Bone marrow (tissue), 2 donors: ENCODE data around the gene KRT31.
"Not testable (repeated sequence)": the region's sequence is repeated elsewhere in the genome, so short reads cannot be mapped to it uniquely, and the experiment has no call there.

Source experiments
- DNase-seq, 2 donors: peaks; one replicate each; lab custom pipeline; 2025; lab: John Stamatoyannopoulos, UW

KRT31 gene

GRCh38 chr17:41387670-41388069, 9.7 kb downstream of the KRT31 start:
- no peak for DNase-seq

GRCh38 chr17:41386227-41386626, 11.2 kb downstream of the KRT31 start:
- DNase-seq = no peak

- DNase-seq = no peak
Observed at GRCh38 chr17:41383690-41384089, 13.7 kb downstream of the KRT31 start.

GRCh38 chr17:41382394-41382793, 15.0 kb downstream of the KRT31 start:
- no peak for DNase-seq

- DNase-seq = not testable (repeated sequence)
Observed at GRCh38 chr17:41381943-41382342, 15.5 kb downstream of the KRT31 start, which contains the start of gene KRT34. Gene KRT34 (minus strand): TSS chr17:41382306. CDS start chr17:41382246, 60 bp downstream.

- DNase-seq = not testable (repeated sequence)
Observed at GRCh38 chr17:41380091-41380490, 17.3 kb downstream of the KRT31 start.

- DNase-seq = no peak
Observed at GRCh38 chr17:41377546-41377945, 19.9 kb downstream of the KRT31 start.

- no peak for DNase-seq
Observed at GRCh38 chr17:41369713-41370112, 27.7 kb downstream of the KRT31 start, which contains the start of gene KRT33B. Gene KRT33B (minus strand): TSS chr17:41369813. CDS start chr17:41369750, 63 bp downstream.

- no peak for DNase-seq
Observed at GRCh38 chr17:41369023-41369422, 28.4 kb downstream of the KRT31 start.

GRCh38 chr17:41367426-41368075, 29.9 kb downstream of the KRT31 start:
- no peak for DNase-seq

- DNase-seq = no peak
Observed at GRCh38 chr17:41366070-41366469, 31.3 kb downstream of the KRT31 start.

- DNase-seq = no peak
Observed at GRCh38 chr17:41363881-41364280, 33.5 kb downstream of the KRT31 start.

GRCh38 chr17:41360296-41360995, 37.0 kb downstream of the KRT31 start:
- no peak for DNase-seq

GRCh38 chr17:41354536-41354935, 42.9 kb downstream of the KRT31 start:
- DNase-seq = no peak

GRCh38 chr17:41352597-41353366, 44.6 kb downstream of the KRT31 start:
- DNase-seq = no peak

GRCh38 chr17:41351177-41351576, 46.2 kb downstream of the KRT31 start:
- no peak for DNase-seq

GRCh38 chr17:41350381-41350878, 47.0 kb downstream of the KRT31 start, which contains the start of gene KRT33A:
Gene KRT33A (minus strand): TSS chr17:41350828. CDS start chr17:41350767, 61 bp downstream.
- not testable (repeated sequence) for DNase-seq

GRCh38 chr17:41347869-41348760, 49.3 kb downstream of the KRT31 start:
- no peak for DNase-seq

GRCh38 chr17:41346421-41346820, 51.0 kb downstream of the KRT31 start:
- DNase-seq = not testable (repeated sequence)

- no peak for DNase-seq
Observed at GRCh38 chr17:41345992-41346391, 51.4 kb downstream of the KRT31 start.
